PC-3 (cell line): Measurements from ENCODE around the gene CTF1.

Experiments used
- CTCF ChIP-seq: fragments of 300-600 bp; sonication (generic); conservative IDR thresholded peaks from 2 replicates; pipeline ENCODE4 v1.5.1; 2017; ENCODE audit warnings: antibody characterized with exemption, low read depth, mild to moderate bottlenecking, low read length
- EZH2 ChIP-seq: fragments of 300-600 bp; sonication (generic); IDR thresholded peaks from one replicate; pipeline ENCODE4 v1.6.1; 2017; ENCODE audit warnings: antibody characterized with exemption, mild to moderate bottlenecking, low read length; ENCODE audit not compliant: unreplicated experiment
- EZH2phosphoT487 ChIP-seq: fragments of 300-600 bp; sonication (generic); IDR thresholded peaks from 2 replicates; pipeline ENCODE4 v1.6.1; 2018; ENCODE audit warnings: mild to moderate bottlenecking, antibody characterized with exemption, low read length, borderline replicate concordance

GRCh38 chr16:30896889-30897733 is 697 bp downstream of the CTF1 start:
- TF ChIP-seq CTCF (no peak), EZH2 (no peak), EZH2phosphoT487 (no peak)
